GM12892 (cell line): ENCODE data around the gene KREMEN1.

Experiments used
- POLR2A ChIP-seq: IDR thresholded peaks from 2 replicates; pipeline ENCODE4 v1.6.1; 2011; ENCODE audit warnings: low read depth, low read length, control low read depth
- TAF1 ChIP-seq: IDR thresholded peaks from 2 replicates; pipeline ENCODE4 v1.6.1; 2011; ENCODE audit warnings: low read depth, mild to moderate bottlenecking, control low read depth, low read length, borderline replicate concordance

DNA sequence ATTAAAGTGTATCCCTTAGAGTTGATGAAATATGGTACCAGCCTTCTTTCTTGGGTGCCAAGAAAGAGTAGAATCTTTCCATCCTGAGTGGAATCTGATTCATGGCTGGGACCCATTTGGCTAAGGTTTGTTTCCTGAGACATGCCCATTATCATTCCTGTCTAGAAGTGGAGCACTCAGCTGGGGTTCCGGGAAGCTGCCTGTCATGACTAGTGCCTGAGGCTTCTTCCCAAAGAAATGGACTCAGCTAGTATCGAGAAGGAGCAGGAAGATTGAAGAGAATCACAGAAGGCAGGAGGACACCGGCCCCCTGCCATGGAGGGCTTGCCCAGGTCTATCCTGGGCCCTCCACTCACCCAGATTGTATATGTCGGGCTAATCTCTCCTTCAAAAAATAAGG lies 57.6 kb downstream of the KREMEN1 start:
- TF ChIP-seq TAF1 (no peak), POLR2A (no peak)
